OCI-LY3 (cell line): ENCODE measurements around the gene ZNF582.
A peak's percentile ranks its signal among the peaks of the same experiment; 100 is the strongest.

Experiments
- CTCF ChIP-seq: fragments of 200-600, 300-600 bp; sonication (generic); IDR thresholded peaks from 2 replicates; pipeline ENCODE4 v1.5.1; 2014; ENCODE audit warnings: antibody characterized with exemption, low read length, low read depth
- EZH2phosphoT487 ChIP-seq: fragments of 200-600 bp; shearing (Covaris generic); IDR thresholded peaks from 2 replicates; pipeline ENCODE4 v1.6.1; 2018; ENCODE audit warnings: antibody characterized with exemption, mixed run types, low read depth

- TF ChIP-seq CTCF (peak; percentile 81), EZH2phosphoT487 (no peak)
These were observed 42.8 kb downstream of the ZNF582 start for GRCh38 chr19:56350416-56351045.
